Measurements from ENCODE around the gene CCDC13. TPM values are rescaled to one million over a fixed set of nuclear protein-coding genes. Genes with fewer than 3 reads are reported as not detected.

Gene CCDC13
- total RNA-seq, 1 donor from 2014 or later = 1.0 TPM

- Mint-ChIP-seq H3K36me3 (ENCODE audit: unreplicated experiment) (no peaks in the 10 kb centered on the region), H3K27me3 (ENCODE audit: unreplicated experiment) (peaks cover 4% of the 10 kb centered on the region), H3K9me3 (ENCODE audit: unreplicated experiment) (no peaks in the 10 kb centered on the region), H3K27ac (ENCODE audit: unreplicated experiment) (no peak overlapping the region), H3K4me3 (ENCODE audit: unreplicated experiment) (no peak overlapping the region), H3K4me1 (ENCODE audit: low read depth, unreplicated experiment) (peaks cover 2% of the 10 kb centered on the region)
- TF ChIP-seq CTCF (IDR thresholded peaks at IDR 0.05; ENCODE audit: partially characterized antibody, unreplicated experiment) = no peak
- peak; percentile 1 for DNase-seq
These were observed 19.3 kb downstream of the CCDC13 start for GRCh38 chr3:42753757-42754156.

GRCh38 chr3:42752961-42753360 is 20.1 kb downstream of the CCDC13 start:
- H3K27ac Mint-ChIP-seq (ENCODE audit: unreplicated experiment) = no peak overlapping the region
- peaks cover 2% of the 10 kb centered on the region for H3K4me1 Mint-ChIP-seq (ENCODE audit: low read depth, unreplicated experiment)
- no peak for TF ChIP-seq CTCF (IDR thresholded peaks at IDR 0.05; ENCODE audit: partially characterized antibody, unreplicated experiment)
- no peaks in the 10 kb centered on the region for H3K9me3 Mint-ChIP-seq (ENCODE audit: unreplicated experiment)
- no peak overlapping the region for H3K4me3 Mint-ChIP-seq (ENCODE audit: unreplicated experiment)
- no peak for DNase-seq
- H3K27me3 Mint-ChIP-seq (ENCODE audit: unreplicated experiment) = peaks cover 4% of the 10 kb centered on the region
- H3K36me3 Mint-ChIP-seq (ENCODE audit: unreplicated experiment) = no peaks in the 10 kb centered on the region

GRCh38 chr3:42752441-42752840 is 20.6 kb downstream of the CCDC13 start:
- no peak for DNase-seq
- Mint-ChIP-seq H3K9me3 (ENCODE audit: unreplicated experiment) (no peaks in the 10 kb centered on the region), H3K36me3 (ENCODE audit: unreplicated experiment) (no peaks in the 10 kb centered on the region), H3K4me1 (ENCODE audit: low read depth, unreplicated experiment) (peaks cover 2% of the 10 kb centered on the region), H3K4me3 (ENCODE audit: unreplicated experiment) (no peak overlapping the region), H3K27me3 (ENCODE audit: unreplicated experiment) (peaks cover 4% of the 10 kb centered on the region), H3K27ac (ENCODE audit: unreplicated experiment) (no peak overlapping the region)
- TF ChIP-seq CTCF (IDR thresholded peaks at IDR 0.05; ENCODE audit: partially characterized antibody, unreplicated experiment) = no peak

DNA sequence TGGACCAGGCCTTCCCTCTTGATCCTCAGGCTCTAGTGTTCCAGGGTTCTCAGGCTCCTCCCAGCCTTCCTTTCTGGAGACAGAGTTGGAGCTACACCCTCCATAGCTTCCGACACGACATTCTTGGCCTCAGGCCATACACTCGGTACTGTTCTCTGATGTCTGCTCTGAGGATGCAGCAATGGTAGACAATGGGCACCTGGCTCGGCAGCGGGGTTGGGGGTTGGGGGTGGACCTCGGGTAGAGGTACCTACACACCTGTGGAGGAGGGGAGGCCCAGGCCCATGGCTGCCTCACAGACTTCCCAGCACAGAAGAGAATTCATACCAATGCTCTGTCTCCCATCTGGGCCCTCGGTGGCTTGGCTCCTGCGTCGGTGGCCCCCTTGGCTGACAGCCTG is 21.4 kb downstream of the CCDC13 start:
- H3K27ac Mint-ChIP-seq (ENCODE audit: unreplicated experiment) = no peak overlapping the region
- H3K4me1 Mint-ChIP-seq (ENCODE audit: low read depth, unreplicated experiment) = no peaks in the 10 kb centered on the region
- H3K27me3 Mint-ChIP-seq (ENCODE audit: unreplicated experiment) = peaks cover 2% of the 10 kb centered on the region
- no peak for DNase-seq
- no peaks in the 10 kb centered on the region for H3K9me3 Mint-ChIP-seq (ENCODE audit: unreplicated experiment)
- TF ChIP-seq CTCF (IDR thresholded peaks at IDR 0.05; ENCODE audit: partially characterized antibody, unreplicated experiment) = no peak
- H3K36me3 Mint-ChIP-seq (ENCODE audit: unreplicated experiment) = no peaks in the 10 kb centered on the region
- no peak overlapping the region for H3K4me3 Mint-ChIP-seq (ENCODE audit: unreplicated experiment)

DNA sequence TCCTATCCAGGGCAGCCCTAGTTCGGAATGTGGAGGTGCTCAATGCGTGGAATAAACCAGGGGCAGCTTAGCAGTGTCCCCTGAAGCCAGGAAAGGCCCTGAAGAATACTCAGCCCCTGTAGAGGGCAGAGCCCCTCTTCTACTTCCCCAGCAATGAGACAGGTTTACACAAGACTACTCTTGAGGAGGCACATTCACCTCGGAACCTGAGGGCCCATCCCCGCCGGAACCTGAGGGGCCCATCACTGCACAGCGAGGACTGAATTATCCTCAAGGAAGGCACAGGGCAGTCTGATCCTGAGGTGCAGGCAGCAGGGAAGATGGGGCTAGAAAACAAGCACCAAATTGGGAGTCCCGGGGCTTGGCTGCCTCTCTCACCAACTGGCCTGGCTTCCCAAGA is 22.2 kb downstream of the CCDC13 start:
- peaks cover 2% of the 10 kb centered on the region for H3K27me3 Mint-ChIP-seq (ENCODE audit: unreplicated experiment)
- H3K27ac Mint-ChIP-seq (ENCODE audit: unreplicated experiment) = no peak overlapping the region
- H3K36me3 Mint-ChIP-seq (ENCODE audit: unreplicated experiment) = no peaks in the 10 kb centered on the region
- TF ChIP-seq CTCF (IDR thresholded peaks at IDR 0.05; ENCODE audit: partially characterized antibody, unreplicated experiment) = no peak
- no peak overlapping the region for H3K4me3 Mint-ChIP-seq (ENCODE audit: unreplicated experiment)
- no peak for DNase-seq
- no peaks in the 10 kb centered on the region for H3K9me3 Mint-ChIP-seq (ENCODE audit: unreplicated experiment)
- H3K4me1 Mint-ChIP-seq (ENCODE audit: low read depth, unreplicated experiment) = no peaks in the 10 kb centered on the region
